HG02610 (cell line): Measurements from ENCODE around the gene LAMC1.

ENCODE experiments used
- ATAC-seq: cut with Tn5 transposase; IDR thresholded peaks from one replicate; pipeline ENCODE4 v1.9.1; 2021; ENCODE audit warnings: mild to moderate bottlenecking, moderate library complexity; ENCODE audit not compliant: unreplicated experiment

The LAMC1 gene

DNA sequence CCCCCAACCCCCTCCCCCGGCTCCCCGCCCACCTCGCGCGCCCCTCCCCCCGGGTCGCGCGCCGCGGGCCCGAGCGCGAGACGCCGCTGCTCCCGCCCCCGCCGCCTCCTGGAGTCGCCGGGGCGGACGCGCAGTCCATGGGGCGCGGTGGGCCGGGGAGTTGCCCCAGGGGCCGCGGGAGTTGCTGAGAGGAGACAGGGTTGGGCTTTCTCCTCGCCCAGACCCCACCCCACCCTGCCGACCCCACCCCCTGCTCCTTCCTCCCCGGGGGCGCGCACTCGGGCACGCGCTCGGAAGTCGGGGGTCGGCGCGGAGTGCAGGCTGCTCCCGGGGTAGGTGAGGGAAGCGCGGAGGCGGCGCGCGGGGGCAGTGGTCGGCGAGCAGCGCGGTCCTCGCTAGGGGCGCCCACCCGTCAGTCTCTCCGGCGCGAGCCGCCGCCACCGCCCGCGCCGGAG is at the start of gene LAMC1:
TSS of gene LAMC1 (plus strand) at position 275 of the 455 bp plus-strand sequence. CDS start 297 bp downstream, outside the sequence.
- ATAC-seq, result peak; percentile 18

DNA sequence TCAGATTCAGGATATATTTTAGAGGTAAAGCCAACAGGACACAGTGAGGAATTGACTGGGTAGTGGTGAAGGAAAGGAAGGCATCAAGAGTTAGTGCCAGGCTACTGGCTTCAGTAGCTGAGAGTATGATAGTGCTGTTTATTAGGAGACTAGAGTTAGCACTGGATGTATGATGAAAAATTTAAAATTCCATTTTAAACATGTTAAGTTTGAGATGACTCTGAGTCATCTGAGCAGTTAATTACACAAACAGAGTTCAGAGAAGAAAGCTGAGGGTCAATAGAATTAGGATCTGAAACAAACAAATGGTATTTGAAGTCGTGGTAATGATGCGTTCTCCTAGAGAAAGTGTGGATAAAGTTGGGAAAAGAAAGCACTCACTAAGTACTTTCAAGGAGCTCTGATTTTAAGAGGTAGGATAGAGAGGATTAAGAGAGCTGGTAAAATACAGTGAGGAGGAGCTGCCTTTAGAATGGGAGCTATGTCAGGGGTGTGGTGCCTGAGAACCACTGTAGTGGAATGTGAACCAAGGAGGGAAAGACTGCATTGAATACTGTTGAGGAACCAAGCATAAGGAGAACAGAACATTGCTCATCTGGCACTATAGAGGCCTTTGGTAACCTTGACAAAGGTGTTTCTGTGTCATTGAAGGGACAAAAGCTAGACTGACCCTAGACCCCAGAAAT is 48.6 kb upstream of the LAMC1 start:
- no peak for ATAC-seq

DNA sequence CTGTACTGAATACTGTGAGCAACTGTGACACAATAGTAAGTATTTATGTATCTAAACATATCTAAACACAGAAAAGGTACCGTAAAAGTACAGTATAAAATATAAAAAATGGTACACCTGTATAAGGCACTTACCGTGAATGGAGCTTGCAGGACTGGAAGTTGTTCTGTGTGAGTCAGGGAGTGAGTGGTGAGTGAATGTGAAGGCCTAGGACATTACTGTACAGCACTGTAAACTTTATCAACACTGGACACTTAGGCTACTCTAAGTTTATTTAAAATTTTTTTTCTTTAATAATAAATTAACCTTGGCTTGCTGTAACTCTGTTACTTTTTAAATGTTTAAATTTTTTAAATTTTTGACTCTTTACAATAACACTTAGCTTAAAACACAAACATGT is 45.7 kb upstream of the LAMC1 start:
- ATAC-seq, result no peak

DNA sequence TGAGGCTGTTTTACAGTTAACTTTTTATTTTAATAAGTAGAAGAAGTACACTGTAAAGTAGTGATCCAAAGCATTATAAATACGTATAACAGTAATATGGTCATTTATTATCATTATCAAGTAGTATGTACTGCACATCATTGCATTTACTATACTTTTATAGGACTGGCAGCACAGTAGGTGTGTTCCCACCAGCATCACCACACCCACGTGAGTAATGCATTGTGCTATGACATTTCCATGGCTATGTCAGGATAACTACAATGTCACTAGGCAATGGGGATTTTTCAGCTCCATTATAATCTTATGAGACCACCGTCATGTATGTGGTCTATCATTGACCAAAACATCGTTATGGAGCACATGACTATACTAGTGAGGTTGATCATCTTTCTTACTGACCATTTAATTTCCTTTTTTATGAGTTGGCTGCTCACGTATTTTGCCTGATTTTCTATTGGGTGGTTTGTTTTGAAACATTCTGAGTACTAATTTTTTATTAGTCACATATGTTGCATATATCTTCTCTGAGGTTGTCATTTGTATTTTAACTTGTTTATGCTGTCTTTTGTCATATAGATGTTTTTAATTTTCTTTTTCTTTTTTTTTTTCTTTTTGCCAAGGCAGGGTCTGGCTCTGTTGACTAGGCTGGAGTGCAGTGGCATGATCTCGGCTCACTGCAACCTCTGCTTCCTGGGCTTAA is 44.9 kb upstream of the LAMC1 start:
- no peak for ATAC-seq

DNA sequence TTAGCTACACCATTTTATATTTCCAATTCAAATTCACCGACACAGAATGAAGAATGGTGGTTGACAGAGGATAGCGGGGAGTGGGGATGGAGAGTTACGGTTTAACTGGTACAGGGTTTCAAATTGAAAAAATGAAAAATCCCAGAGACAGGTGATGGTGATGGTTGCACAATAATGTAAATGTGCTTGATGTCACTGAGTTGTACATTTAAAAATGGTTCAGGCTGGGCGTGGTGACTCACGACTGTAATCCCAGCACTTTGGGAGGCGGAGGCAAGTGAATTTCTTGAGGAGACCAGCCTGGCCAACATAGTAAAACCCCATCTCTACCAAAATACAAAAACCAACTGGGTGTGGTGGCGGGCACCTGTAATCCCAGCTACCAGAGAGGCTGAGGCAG is 39.1 kb upstream of the LAMC1 start:
- no peak for ATAC-seq

DNA sequence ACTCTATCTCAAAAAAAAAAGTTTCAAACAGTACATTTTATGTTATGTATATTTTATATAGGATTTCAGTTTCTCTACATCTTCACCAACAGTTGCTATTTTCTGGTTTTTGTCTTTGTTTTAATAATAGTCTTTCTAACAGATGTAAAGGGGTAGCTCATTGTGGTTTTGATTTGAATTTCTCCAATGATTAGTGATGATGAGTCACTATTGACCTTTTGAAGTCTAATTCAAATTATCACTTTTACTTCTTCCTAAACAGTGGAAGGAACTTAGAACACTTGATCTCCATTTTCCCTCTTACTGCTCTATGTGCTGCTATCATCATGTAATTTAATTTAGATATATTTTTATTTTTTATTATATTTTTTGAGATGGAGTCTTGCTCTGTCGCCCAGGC is 38.6 kb upstream of the LAMC1 start:
- ATAC-seq, result no peak

DNA sequence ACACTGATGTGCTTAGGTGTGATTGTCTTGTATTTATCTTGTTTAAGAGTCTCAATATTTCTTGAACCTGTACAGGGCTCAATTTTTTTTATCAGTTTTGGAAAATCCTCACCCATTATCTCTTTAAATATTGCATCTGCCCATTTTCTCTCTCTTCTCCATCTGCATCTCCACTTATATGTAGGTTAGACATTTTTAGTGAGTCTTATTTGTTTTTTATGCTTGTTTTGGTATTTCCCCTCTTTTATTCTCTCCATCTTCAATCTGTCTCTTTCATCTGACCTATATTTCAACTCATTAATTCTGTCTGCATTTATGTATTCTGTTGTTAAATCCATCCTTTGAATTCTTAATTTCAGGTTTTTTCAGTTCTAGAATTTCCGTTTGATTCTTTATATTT is 37.3 kb upstream of the LAMC1 start:
- no peak for ATAC-seq

DNA sequence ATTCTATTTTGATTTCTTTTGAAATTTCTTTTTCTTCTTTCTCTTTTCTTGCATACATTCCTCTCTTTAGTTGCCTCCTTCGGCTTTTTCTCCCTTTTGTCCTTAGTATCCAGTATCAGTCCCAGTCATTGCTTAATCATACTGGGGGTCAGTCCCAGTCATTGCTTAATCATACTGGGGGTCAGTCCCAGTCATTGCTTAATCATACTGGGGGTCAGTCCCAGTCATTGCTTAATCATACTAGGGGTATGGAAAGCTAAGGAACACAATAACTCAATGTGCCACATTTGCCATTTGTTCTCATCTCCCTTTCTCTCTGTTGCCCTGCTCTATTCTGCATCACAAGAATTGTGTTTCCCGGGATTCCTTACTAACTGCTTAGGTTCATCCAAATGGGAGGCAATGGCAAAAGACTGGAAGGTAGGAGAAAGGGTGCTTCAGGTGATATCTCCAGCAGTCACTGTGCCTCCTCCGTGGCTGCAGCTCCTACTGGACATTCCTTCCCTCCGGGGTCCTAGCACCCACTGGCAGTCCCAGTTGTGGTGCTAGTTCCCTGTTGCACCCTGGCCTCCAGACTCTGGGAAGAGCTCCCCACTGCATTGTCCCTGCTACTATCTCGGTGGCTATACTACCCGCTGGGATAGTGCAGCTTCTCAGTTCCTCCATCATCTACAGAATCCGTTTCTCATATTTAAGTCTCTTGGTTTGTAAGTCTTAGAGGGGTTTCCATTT is 32.6 kb upstream of the LAMC1 start:
- no peak for ATAC-seq

DNA sequence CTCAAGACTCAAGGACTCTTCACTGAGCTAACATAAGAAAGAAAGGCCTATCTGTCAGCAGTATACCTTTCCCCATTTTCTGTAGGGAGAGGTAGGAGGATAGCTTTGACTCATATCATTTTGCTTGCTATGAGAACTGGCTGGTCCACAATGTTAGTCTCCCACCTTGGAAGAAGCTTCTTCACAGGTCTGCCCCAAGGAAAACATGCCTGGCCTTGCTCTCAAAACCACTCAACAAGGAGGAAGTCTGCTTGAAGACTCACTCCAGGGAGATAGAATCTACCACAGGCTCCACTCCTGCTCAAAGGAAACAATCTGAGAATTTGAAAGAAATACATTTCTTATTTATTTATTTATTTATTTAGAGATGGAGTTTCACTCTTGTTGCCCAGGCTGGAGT is 29.5 kb upstream of the LAMC1 start:
- no peak for ATAC-seq

DNA sequence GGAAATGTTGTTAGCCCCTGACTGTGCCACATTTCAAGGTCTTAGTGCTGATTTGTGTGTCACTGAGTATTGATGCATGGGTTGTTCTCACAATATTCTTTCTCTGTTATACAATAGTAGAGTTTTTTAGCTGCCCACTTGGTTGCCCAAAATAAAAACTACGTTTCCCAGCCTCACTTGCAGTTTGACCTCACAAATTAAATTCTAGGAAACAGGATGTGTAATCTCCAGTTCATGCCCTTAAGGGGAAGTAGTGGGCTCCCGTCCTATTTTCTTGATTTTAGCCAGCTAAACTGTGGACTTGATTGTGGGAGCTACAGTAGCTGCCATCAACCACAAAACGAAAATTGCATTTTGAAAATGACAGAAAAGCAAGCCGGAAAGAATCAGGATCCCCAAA is 27.3 kb upstream of the LAMC1 start:
- ATAC-seq, result no peak

DNA sequence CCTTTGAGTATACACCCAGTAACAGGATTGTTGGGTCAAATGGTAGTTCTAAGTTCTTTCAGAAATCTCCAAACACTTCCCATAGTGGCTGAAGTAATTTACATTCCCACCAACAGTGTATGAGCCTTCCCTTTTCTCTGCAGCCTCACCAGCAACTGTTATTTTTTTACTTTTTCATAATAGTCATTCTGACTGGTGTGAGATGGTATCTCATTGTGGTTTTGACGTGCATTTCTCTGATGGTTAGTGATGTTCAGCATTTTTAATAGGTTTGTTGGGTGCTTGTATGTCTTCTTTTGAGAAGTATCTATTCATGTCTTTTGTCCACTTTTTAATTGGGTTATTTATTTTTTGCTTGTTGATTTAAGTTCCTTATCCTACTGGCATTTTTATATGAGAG is 26.4 kb upstream of the LAMC1 start:
- no peak for ATAC-seq

DNA sequence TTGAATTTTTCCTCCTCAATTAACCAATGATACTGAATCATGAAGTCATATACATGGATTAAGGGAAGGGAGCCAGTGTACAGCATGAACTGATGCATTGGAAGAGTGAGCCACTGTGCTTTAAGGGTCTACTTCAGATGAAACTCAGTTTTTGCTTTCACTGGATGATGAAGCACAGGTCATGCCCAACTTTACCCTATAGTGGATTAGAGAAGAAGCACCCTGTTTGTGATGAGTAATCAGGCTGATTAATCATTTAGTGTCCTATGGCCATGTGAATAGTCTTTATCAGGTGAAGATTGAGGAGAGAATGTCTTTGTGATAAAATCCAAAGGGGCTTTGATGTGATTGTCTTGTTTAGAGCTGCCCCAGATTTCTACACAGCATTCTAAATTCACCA is 24.7 kb upstream of the LAMC1 start:
- no peak for ATAC-seq

DNA sequence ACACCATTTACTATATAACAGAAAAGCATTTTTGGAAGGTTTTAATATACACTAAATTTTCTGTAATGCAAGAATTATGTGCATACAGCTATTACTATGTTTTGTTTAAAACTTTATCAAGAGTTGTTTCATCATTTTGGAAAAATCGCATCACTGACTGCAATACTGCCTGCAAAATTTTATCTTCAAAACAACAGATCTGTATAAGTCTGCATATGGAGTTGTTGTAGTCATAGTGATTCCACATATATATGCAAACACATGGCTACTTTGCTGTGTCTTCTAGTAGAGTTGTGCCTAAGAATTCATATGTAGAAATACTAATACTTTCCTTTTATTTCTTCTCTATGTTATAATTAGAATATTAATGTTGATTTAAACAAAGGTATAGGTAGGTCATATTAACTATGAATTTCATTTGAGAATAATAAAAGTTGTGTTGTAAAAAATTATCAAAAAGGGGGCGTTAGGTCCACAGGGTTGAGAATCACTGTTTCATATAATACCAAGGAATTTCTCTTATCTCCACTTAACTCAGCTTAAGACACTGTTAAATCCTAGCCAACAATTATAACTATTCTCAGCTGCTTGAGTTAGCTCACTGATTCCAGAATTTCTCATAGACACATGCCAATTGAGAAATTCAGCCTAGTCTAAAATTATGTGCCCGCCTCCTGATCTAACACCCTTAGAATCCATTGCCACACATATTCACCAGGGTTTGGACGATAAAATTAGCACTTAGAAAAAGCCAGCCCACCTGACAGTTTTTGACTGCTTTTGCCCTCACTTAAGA is 22.9 kb upstream of the LAMC1 start:
- ATAC-seq, result no peak

DNA sequence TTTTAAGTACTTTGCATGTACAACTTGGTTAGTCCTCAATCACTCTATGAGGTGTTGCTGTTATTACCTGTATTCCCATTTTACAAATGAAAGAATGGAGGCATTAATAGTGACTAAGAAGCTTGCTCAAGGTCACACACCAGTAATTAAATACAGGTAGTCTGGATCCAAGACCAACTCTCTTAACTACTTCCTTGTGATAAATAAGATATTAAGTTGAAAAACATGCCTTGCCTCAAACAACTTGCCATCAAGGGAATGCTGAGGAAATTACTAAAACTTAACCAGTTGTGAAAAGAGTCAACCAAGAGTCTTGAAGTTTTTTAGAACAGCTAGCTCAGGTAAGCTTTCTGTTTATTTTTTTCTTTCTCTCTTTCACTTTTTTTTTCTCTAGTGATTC is 21.0 kb upstream of the LAMC1 start:
- no peak for ATAC-seq

DNA sequence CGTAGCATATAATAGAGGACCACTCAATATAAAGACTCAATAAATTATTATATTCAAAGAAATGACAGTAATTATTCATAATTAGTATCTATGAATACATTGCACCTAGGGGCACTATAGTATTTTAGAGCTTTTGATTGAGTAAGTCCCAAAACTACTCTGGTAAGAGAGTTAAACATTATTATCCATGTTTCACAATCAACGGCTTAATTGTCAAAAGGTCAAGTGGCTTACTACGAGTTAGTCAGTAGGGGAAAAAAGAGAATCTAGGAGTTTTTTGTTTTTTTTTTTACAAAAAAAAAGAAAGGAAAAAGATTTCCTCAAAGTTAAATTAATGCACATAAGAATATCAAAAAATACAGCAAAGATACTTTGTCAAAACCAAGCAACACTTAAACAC is 20.4 kb upstream of the LAMC1 start:
- no peak for ATAC-seq

DNA sequence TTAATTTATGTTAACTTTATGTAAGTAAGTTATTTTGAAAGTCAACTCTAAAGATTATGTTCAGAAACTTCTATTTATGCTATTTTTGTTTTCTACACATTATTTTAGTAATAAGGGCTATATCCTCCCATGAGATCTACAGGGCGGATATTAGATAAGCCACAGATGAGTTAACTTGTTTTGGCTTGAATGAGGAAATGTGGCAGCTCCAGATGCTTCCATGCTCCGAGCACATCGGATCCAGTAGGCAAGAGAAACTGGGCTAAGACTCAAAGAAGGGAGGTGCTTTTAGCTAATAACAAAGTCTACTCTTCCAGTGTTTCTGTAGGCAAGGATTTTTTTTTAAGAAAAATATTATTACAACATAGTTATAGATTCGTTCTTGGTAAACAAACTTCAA is 20.0 kb upstream of the LAMC1 start:
- no peak for ATAC-seq

DNA sequence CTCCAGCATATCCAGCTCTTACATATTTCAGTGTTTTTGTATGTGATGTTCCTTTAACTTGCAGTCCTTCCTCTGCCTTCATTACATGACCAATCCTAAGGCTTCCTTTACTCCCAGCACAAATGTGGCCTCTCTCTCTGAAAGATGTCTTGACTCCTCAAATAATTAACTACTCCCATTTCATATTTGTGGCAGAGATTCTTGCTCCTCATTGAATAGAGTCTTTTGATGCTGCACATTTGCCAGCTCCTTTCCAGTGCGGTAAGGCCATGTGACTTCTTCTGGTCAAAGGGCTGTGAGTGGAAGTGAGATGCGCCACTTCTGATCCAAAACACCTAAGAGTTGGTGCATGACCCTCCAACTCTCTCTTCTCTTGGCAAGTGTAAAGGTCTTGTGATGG is 19.1 kb upstream of the LAMC1 start:
- ATAC-seq, result no peak

DNA sequence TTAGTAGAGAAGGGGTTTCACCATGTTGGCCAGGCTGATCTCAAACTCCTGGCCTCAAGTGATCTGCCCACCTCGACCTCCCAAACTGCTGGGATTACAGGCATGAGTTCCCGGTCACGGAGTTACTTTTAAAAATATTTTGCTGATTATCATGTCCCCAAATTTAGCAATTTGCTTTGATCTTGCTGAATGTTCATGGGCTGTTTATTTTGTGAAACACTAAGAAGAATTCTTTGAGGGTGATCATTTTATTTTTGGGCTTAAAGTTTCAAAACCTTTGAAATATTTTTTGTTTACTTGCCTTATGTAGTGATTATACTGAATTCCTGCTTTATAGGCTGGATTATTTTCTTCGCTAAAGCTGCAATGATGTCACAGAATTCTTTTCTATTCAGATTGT is 11.4 kb upstream of the LAMC1 start:
- ATAC-seq, result no peak

DNA sequence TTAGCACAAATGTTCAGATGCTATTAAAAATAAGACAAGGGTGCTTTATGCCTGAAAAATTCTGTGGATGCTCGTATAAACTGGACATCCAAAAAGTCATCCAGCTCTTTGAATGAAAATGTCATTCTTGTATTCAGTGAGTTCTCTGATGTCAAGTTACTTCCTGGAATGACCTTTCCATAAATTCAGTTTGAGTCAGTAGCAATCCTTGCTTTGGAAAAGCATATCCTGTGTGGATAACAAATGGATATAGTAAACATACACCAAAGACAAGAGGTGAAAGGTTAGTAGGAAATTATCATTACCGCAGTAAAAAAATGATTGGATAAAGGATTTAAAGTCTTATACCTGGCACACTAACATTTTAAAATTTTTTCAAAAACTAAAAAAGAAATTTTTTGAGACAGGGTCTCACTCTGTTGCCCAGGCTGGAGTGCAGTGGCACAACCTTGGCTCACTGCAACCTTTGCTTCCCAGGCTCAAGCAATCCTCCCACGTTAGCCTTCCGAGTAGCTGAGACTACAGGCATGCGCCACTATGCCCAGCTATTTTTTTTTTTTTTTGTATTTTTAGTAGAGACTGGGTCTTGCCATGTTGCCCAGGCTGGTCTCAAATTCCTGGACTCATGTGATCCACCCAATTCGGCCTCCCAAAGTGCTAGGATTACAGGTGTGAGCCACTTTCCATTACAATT is 10.8 kb upstream of the LAMC1 start:
- ATAC-seq, result no peak

DNA sequence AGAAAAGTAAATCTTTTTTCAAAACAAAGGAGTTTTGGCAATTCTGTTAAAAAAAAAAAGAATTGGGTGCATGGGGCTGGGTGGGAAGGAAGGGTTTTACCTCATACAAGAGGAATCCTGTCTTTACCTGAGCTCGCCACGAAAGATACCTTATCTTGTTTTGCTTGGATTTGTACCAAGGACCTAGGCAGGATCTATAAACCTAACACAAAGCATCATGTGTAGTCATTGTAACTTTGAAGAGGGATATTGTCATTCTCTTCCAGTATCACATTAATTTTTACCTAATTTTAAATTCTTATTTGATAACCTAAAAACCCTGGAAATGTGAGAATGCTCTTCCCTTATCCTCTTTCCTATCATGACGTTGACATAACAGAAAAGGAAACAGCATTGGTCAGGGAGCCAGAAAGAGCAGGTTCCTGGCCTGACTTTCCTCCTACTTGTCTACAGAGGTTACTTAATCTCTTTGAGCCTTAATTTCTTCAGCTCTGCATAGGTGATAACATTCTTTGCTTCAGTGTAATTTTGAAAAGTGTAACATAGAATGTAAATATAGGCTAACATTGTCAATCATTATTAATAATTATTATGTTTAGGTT is 4.0 kb upstream of the LAMC1 start:
- no peak for ATAC-seq
